ENCODE data around the gene AMN.

The AMN gene

GRCh38 chr14:102953100-102953499 lies 30.6 kb downstream of the AMN start:
- POLR2A ChIA-PET (ENCODE audit: low non-redundant PET), result no interaction called here
- no peak for DNase-seq (ENCODE audit: low spot score)
- TF ChIP-seq CTCF (conservative IDR thresholded peaks at IDR 0.05; ENCODE audit: low read depth), result no peak
- H3K27ac ChIP-seq, result peak overlapping the region; percentile 11; the same call in 1 of the 2 replicates
- CTCF ChIA-PET, result no interaction called here

- CTCF ChIA-PET, result interaction anchor here (0.7 to 0.8 kb wide), 2 partner anchors 14 to 88 kb away, joined by 3 read pairs; no protein-coding TSS in a partner anchor
- no peak for TF ChIP-seq CTCF (conservative IDR thresholded peaks at IDR 0.05; ENCODE audit: low read depth)
- H3K27ac ChIP-seq, result no peak overlapping the region
- DNase-seq (ENCODE audit: low spot score), result no peak
- POLR2A ChIA-PET (ENCODE audit: low non-redundant PET), result no interaction called here
Measured at GRCh38 chr14:102954081-102954789, 31.8 kb downstream of the AMN start.

GRCh38 chr14:102955636-102956408 lies 33.4 kb downstream of the AMN start:
- no peak overlapping the region for H3K27ac ChIP-seq
- POLR2A ChIA-PET (ENCODE audit: low non-redundant PET), result no interaction called here
- CTCF ChIA-PET, result interaction anchor here (0.6 kb wide), 2 partner anchors 32 to 823 kb away, joined by 3 to 4 read pairs; no protein-coding TSS in a partner anchor
- no peak for DNase-seq (ENCODE audit: low spot score)
- no peak for TF ChIP-seq CTCF (conservative IDR thresholded peaks at IDR 0.05; ENCODE audit: low read depth)

- no peak overlapping the region for H3K27ac ChIP-seq
- TF ChIP-seq CTCF (conservative IDR thresholded peaks at IDR 0.05; ENCODE audit: low read depth), result no peak
- POLR2A ChIA-PET (ENCODE audit: low non-redundant PET), result no interaction called here
- DNase-seq (ENCODE audit: low spot score), result no peak
- CTCF ChIA-PET, result no interaction called here
Measured at GRCh38 chr14:102957222-102957621, 34.8 kb downstream of the AMN start.

GRCh38 chr14:102958461-102958860 lies 36.0 kb downstream of the AMN start:
- TF ChIP-seq CTCF (conservative IDR thresholded peaks at IDR 0.05; ENCODE audit: low read depth), result no peak
- POLR2A ChIA-PET (ENCODE audit: low non-redundant PET), result no interaction called here
- CTCF ChIA-PET, result no interaction called here
- no peak for DNase-seq (ENCODE audit: low spot score)
- H3K27ac ChIP-seq, result no peak overlapping the region

GRCh38 chr14:102962111-102962627 lies 39.7 kb downstream of the AMN start:
- no peak for TF ChIP-seq CTCF (conservative IDR thresholded peaks at IDR 0.05; ENCODE audit: low read depth)
- DNase-seq (ENCODE audit: low spot score), result no peak
- POLR2A ChIA-PET (ENCODE audit: low non-redundant PET), result no interaction called here
- CTCF ChIA-PET, result interaction anchor here (0.6 kb wide), 1 partner anchor 167 kb away, joined by 3 read pairs; no protein-coding TSS in a partner anchor
- no peak overlapping the region for H3K27ac ChIP-seq

All from RWPE1 (cell line).